ENCODE results near the gene TM4SF5. TPM values are rescaled to one million over a fixed set of nuclear protein-coding genes. Genes with fewer than 3 reads are reported as not detected.

Gene TM4SF5
- polyA plus RNA-seq, 1 donor: not detected

- DNase-seq (ENCODE audit: low read depth): no peak
These were observed 23.8 kb upstream of the TM4SF5 start for GRCh38 chr17:4747847-4748246.

- no peak for DNase-seq (ENCODE audit: low read depth)
These were observed 23.0 kb upstream of the TM4SF5 start for GRCh38 chr17:4748686-4749085.

GRCh38 chr17:4750606-4751005 is 21.1 kb upstream of the TM4SF5 start:
- no peak for DNase-seq (ENCODE audit: low read depth)

GRCh38 chr17:4751932-4752331 is 19.8 kb upstream of the TM4SF5 start:
- no peak for DNase-seq (ENCODE audit: low read depth)

GRCh38 chr17:4753392-4753791 is 18.3 kb upstream of the TM4SF5 start:
- DNase-seq (ENCODE audit: low read depth): no peak

GRCh38 chr17:4759776-4760236 is 11.9 kb upstream of the TM4SF5 start:
- no peak for DNase-seq (ENCODE audit: low read depth)

- no peak for DNase-seq (ENCODE audit: low read depth)
These were observed 7.1 kb upstream of the TM4SF5 start for GRCh38 chr17:4764595-4764994.

- no peak for DNase-seq (ENCODE audit: low read depth)
These were observed 5.5 kb upstream of the TM4SF5 start for GRCh38 chr17:4766201-4766600.

GRCh38 chr17:4766723-4767122 is 5.0 kb upstream of the TM4SF5 start:
- DNase-seq (ENCODE audit: low read depth): no peak

- DNase-seq (ENCODE audit: low read depth): no peak
These were observed 3.4 kb upstream of the TM4SF5 start for GRCh38 chr17:4768298-4768697.

GRCh38 chr17:4769628-4770027 is 2.1 kb upstream of the TM4SF5 start:
- DNase-seq (ENCODE audit: low read depth): no peak

GRCh38 chr17:4772235-4772613 is 538 bp downstream of the TM4SF5 start:
- DNase-seq (ENCODE audit: low read depth): no peak

GRCh38 chr17:4777969-4778760 is 6.5 kb downstream of the TM4SF5 start:
- no peak for DNase-seq (ENCODE audit: low read depth)

GRCh38 chr17:4780325-4780955 is 8.8 kb downstream of the TM4SF5 start:
- no peak for DNase-seq (ENCODE audit: low read depth)

GRCh38 chr17:4782652-4783051 is 11.0 kb downstream of the TM4SF5 start:
- no peak for DNase-seq (ENCODE audit: low read depth)

GRCh38 chr17:4785311-4786105 is 13.8 kb downstream of the TM4SF5 start:
- DNase-seq (ENCODE audit: low read depth): no peak

GRCh38 chr17:4786106-4786511 is 14.4 kb downstream of the TM4SF5 start, which contains the start of gene VMO1:
Gene VMO1 (minus strand): TSS chr17:4786364. CDS start chr17:4786352, 12 bp downstream.
- DNase-seq (ENCODE audit: low read depth): no peak

GRCh38 chr17:4786516-4786915 is 14.8 kb downstream of the TM4SF5 start:
- no peak for DNase-seq (ENCODE audit: low read depth)

GRCh38 chr17:4788159-4788806 is 16.6 kb downstream of the TM4SF5 start:
- DNase-seq (ENCODE audit: low read depth): no peak

GRCh38 chr17:4788807-4789700 is 17.4 kb downstream of the TM4SF5 start, which contains the start of gene GLTPD2:
Gene GLTPD2 (plus strand): TSS chr17:4788964. CDS start chr17:4789012, 48 bp downstream.
- DNase-seq (ENCODE audit: low read depth): no peak

- no peak for DNase-seq (ENCODE audit: low read depth)
These were observed 17.9 kb downstream of the TM4SF5 start for GRCh38 chr17:4789701-4789950.
